Activated naive CD8-positive, alpha-beta T cell (primary cell): ENCODE measurements around the gene MAST3.
"Not testable (repeated sequence)": the region's sequence is repeated elsewhere in the genome, so short reads cannot be mapped to it uniquely, and the experiment has no call there.

ENCODE experiments used
- H3K27ac Mint-ChIP-seq: one replicate; pipeline ENCODE4 v1.8.0; 2021; ENCODE audit warnings: mixed read lengths
- H3K27me3 Mint-ChIP-seq: one replicate; pipeline ENCODE4 v1.8.0; 2021; ENCODE audit warnings: mixed read lengths
- H3K36me3 Mint-ChIP-seq: one replicate; pipeline ENCODE4 v1.8.0; 2021; ENCODE audit warnings: mixed read lengths
- H3K4me1 Mint-ChIP-seq: one replicate; pipeline ENCODE4 v1.8.0; 2021; ENCODE audit warnings: low read depth, mixed read lengths
- H3K4me3 Mint-ChIP-seq: one replicate; pipeline ENCODE4 v1.8.0; 2021; ENCODE audit warnings: mild to moderate bottlenecking, mixed read lengths
- H3K9me3 Mint-ChIP-seq: one replicate; pipeline ENCODE4 v1.8.0; 2021; ENCODE audit warnings: low read depth, mixed read lengths

The MAST3 gene

DNA sequence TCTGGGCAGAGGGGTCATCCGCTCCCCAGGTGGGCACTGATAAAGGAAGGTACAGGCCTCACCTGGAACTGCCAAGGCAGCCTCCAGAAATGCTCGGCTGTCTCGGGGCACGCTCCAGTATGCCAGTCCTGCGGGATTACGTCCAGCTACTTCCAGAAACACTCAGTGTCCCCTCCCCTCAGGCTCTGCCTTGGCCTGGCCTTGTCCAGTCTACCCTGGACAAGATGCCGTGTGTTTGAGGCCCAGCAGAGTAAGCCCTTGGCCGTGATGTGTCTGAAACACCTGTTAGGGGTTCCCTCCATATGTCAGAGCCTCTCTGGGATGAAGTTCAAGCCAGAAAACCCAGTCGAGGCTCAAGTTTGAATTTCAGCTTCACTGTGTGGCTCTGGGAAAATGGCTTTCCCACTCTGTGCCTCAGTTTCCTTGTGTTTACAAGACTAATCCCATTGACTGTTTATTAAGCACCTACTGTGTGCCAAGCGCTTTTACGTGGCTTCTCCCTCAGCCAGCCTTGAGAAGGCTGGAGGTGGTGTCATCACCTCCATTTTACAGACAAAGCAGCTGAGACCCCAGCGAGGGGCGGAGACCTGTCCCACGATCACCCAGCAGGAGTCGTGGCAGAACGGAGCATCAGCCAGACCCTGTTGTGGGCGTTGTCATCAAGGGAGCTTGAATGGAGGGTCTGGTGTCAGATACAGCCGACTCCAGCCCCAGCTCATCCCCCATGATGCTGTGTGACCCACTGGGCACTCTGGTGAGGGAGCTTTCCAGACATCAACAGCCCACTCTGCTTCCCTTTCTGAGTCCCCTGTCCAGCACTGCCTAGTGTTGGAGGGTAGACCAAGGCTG lies 53.4 kb downstream of the MAST3 start:
- Mint-ChIP-seq H3K27ac (peak overlapping the region; percentile 98), H3K4me3 (peak overlapping the region; percentile 93), H3K36me3 (no peaks in the 10 kb centered on the region), H3K4me1 (peaks cover 13% of the 10 kb centered on the region), H3K9me3 (no peaks in the 10 kb centered on the region), H3K27me3 (no peaks in the 10 kb centered on the region)

DNA sequence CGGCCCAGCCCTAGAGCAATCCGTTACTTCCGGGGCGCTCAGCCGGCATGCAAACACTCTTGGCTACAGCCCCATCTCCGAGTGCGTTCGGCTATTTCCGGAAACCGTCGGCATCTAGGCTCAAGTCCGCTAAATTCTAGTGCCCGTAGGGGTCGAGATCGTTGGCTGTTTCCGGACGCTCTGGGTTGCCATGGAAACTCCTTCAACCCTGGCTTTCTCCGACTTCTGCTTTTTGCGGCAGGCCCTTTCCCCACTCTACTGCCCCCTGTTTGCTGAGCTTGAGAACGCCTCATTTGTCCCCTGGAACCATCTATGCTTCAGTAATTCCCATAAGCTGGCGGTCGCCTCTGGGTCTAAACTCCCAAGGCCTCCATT lies 54.9 kb downstream of the MAST3 start:
- Mint-ChIP-seq H3K27me3 (no peaks in the 10 kb centered on the region), H3K9me3 (no peaks in the 10 kb centered on the region), H3K36me3 (no peaks in the 10 kb centered on the region), H3K27ac (peak overlapping the region; percentile 98), H3K4me3 (peak overlapping the region; percentile 93), H3K4me1 (peaks cover 16% of the 10 kb centered on the region)

DNA sequence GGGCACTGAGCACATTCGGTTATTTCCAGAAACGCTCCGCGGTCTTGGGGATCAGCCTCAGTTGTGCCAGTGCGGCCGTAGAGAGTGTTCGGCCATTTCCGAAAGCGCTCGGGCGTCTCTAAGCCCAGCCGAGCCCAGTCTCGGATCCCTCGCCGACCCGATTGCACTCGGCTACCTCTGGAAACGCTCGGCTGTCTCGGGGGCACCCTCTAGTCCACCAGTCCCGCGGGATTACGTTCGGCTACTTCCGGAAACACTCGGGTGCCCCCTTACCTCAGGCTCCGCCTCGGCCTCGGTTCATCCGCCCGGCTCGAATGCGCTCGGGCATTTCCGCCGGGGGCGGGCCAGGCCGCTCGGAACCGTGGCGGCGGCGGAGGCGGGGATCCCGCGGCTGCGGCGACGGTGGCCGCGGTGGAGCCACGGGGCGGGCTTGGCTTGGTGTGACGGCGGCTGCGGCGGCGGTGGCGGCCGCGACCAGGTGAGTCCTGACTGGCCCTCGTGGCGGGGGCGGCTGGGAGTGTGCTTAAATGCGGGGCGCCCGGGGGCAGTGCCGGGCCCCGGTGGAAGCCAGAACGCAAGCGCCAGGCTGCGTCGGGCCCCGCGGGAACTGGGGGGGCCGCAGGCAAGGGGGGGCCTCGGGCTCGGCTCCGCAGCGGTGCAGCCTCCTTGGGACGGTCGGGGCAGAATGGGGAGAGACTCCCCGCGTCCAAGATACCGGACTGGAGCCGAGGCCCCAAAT lies 55.4 kb downstream of the MAST3 start, which contains the start of gene PIK3R2:
Gene PIK3R2 (plus strand): TSS at position 347 of the 739 bp plus-strand sequence. CDS start 2,717 bp downstream, outside the sequence.
- no peaks in the 10 kb centered on the region for H3K27me3 Mint-ChIP-seq
- H3K4me1 Mint-ChIP-seq = peaks cover 16% of the 10 kb centered on the region
- no peaks in the 10 kb centered on the region for H3K36me3 Mint-ChIP-seq
- no peaks in the 10 kb centered on the region for H3K9me3 Mint-ChIP-seq
- peak within 1 kb of the TSS; percentile 93 for H3K4me3 Mint-ChIP-seq
- peak within 1 kb of the TSS; percentile 98 for H3K27ac Mint-ChIP-seq

DNA sequence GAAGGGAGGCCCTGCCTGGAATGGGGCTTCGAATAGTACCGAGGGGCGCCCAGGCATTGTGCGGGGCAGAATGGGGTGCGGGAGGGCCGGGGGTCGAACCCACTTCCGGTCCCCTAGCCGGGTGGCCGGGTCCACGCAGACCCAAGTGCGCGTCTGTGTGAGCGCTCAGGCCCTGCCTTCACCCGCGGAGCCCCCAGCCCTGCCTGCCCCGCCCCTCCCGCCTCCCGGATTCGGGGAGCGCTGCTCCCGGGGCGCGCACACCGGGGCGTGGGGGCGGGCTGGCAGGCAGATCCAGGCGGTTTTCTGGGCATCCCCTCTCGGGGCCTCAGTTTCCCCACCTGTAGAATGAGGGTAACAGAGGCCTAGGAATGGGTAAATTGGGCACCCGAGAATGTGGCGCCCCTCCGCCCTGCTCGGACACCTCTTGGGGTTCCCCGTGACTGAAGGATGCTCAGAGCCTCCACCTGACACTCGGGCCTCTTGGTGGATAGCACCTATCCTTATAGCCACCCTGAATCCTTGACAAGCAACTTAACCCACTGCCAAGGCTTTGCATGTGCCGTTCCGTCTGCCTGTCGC lies 56.1 kb downstream of the MAST3 start:
- Mint-ChIP-seq H3K27ac (peak overlapping the region; percentile 89), H3K27me3 (no peaks in the 10 kb centered on the region), H3K9me3 (no peaks in the 10 kb centered on the region), H3K4me3 (peak overlapping the region; percentile 93), H3K36me3 (no peaks in the 10 kb centered on the region), H3K4me1 (peaks cover 16% of the 10 kb centered on the region)

DNA sequence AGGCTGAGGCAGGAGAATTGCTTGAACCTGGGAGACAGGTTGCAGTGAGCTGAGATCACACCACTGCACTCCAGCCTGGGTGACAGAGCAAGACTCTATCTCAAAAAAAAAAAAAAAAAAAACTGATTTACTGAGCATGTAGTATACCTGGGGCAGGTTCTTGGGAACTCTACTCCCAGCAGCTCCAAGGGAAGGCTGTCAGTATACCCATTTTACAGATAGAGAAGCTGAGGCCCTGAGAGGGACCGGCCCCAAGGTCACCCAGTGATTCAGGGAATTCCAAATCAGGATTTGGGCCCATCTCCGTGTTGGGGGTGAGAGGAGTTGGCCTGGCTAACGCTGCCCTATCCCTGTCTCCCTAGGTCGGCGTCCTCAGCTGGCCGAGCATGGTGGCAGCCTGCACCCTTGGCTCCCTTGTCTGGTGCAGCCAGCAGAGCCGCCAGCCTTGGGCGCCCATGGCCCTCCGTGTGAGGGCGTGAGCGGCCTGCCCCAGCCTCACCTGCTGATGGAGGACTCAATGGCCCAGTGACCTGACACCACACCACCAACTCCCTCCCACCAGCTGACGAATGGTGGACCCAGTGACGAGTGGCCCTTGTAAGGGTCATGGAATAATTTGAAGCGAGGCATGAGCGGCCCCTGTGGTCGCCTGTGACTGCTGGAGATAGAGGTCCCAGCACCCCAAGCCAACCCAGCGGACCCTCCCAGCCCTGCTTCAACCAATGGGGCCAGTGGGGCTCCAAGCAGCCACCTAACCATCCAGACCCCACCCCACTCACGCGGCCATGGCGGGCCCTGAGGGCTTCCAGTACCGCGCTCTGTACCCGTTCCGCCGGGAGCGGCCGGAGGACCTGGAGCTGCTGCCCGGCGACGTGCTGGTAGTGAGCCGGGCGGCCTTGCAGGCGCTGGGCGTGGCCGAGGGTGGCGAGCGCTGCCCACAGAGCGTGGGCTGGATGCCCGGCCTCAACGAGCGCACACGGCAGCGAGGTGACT lies 57.8 kb downstream of the MAST3 start:
- H3K27me3 Mint-ChIP-seq = no peaks in the 10 kb centered on the region
- H3K9me3 Mint-ChIP-seq = no peaks in the 10 kb centered on the region
- H3K4me1 Mint-ChIP-seq = peaks cover 19% of the 10 kb centered on the region
- H3K4me3 Mint-ChIP-seq = peak overlapping the region; percentile 90
- H3K27ac Mint-ChIP-seq = no peak overlapping the region
- H3K36me3 Mint-ChIP-seq = peaks cover under 1% of the 10 kb centered on the region

DNA sequence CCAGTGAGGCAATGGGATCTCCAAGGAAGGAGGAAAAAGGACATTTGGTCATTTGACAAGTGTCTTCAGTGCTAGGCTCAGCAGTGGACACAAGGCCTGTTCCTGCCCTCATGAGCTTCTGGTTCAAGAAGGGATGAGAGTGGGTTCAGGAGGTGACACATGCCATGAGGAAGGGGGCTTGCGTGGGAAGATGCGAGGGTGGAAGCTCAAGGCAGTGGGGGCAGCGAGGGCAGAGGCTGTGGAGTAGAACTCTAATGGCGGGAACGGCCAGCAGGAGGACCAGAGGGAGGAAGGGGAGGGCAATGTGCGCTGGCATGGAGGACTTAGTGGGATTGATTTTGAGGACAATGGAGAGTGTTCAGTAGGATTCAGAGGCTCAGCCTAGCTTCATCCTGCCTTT lies 58.7 kb downstream of the MAST3 start:
- Mint-ChIP-seq H3K4me1 (peaks cover 21% of the 10 kb centered on the region), H3K4me3 (no peak overlapping the region), H3K27me3 (no peaks in the 10 kb centered on the region), H3K9me3 (no peaks in the 10 kb centered on the region), H3K36me3 (peaks cover 2% of the 10 kb centered on the region), H3K27ac (no peak overlapping the region)

DNA sequence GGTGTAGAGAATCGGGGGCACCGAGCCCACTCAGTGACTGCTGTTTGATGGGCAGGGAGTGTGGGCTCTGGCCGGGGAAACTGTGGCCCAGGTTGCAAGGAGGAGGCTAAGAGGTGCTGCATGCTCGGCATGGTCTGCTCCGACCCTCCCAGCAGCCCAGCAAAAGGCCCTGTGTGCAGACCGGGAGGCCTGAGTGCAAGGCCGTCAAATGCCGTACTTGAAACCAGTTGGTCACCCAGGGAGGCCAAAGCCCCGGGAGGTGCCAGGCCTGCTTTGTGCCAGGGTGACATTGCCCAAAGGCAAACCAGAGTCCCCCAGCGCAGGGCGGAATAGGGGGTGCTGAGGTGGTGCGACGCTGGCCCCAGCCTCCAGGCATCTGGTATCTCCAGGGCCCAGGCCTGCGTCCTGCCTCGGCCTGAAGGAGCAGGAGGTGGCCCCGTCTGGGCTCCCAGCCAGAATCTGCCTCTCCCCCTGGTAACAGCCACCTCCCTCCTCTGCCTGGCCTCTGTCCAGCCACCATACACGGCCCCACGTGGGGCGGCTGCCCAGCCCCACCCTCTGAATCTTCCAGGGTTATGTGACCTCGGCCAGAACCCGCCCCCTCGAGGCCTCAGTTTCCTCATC lies 59.4 kb downstream of the MAST3 start:
- Mint-ChIP-seq H3K4me3 (no peak overlapping the region), H3K27ac (no peak overlapping the region), H3K36me3 (peaks cover 2% of the 10 kb centered on the region), H3K9me3 (no peaks in the 10 kb centered on the region), H3K4me1 (peaks cover 25% of the 10 kb centered on the region), H3K27me3 (no peaks in the 10 kb centered on the region)

DNA sequence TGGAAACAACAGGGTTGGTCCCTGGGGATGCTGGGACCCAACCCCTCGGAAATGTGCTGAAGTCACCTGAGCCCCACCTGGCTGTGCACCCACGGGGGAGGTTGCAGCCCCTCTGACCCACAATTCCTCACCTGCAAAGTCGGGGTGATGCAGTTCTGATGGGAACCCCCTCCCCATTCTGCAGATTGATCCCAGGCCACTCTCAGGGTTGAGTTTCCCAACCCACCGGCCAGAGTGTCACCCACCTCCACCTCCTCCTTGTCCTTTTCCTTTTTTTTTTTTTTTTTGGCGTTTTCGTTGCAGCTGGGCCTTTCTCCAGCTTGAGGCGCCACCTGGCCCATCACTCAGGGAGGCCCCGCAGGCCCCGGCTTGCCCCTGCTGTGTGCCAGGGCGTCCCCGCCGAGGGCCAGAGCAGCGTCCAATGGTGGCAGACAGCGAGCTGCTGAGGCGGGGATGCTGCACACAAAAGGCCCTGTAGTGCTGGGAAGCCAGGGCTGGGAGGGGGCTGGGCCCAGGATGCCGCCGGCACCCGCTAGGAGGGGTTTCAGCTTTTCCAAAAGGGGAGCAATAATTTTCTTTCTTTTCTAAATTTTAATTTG lies 60.0 kb downstream of the MAST3 start:
- Mint-ChIP-seq H3K9me3 (no peaks in the 10 kb centered on the region), H3K36me3 (peaks cover 2% of the 10 kb centered on the region)

DNA sequence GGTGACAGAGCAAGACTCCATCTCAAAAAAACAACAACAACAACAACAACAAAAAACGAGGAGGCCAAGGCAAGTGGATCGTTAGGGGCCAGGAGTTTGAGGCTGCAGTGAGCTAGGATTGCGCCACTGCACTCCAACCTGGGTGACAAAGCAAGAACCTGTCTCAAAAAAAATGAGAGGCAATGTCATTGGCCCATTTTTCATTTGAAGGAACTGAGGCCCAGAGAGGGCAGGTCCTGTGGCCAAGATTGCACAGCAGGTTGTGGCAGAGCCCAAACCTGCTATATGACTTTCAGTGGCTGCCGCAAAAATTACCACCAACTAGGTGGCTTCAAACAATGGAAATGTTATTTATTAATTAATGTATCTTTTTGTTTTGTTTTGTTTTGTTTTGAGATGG lies 60.9 kb downstream of the MAST3 start:
- H3K27ac Mint-ChIP-seq = no peak overlapping the region
- H3K36me3 Mint-ChIP-seq = peaks cover 2% of the 10 kb centered on the region
- peaks cover 21% of the 10 kb centered on the region for H3K4me1 Mint-ChIP-seq
- no peaks in the 10 kb centered on the region for H3K27me3 Mint-ChIP-seq
- no peak overlapping the region for H3K4me3 Mint-ChIP-seq
- H3K9me3 Mint-ChIP-seq = no peaks in the 10 kb centered on the region

More for the DNA sequence above, 60.0 kb downstream of the MAST3 start:
- Mint-ChIP-seq H3K4me1 (peaks cover 21% of the 10 kb centered on the region), H3K27me3 (no peaks in the 10 kb centered on the region), H3K4me3 (no peak overlapping the region), H3K27ac (no peak overlapping the region)

DNA sequence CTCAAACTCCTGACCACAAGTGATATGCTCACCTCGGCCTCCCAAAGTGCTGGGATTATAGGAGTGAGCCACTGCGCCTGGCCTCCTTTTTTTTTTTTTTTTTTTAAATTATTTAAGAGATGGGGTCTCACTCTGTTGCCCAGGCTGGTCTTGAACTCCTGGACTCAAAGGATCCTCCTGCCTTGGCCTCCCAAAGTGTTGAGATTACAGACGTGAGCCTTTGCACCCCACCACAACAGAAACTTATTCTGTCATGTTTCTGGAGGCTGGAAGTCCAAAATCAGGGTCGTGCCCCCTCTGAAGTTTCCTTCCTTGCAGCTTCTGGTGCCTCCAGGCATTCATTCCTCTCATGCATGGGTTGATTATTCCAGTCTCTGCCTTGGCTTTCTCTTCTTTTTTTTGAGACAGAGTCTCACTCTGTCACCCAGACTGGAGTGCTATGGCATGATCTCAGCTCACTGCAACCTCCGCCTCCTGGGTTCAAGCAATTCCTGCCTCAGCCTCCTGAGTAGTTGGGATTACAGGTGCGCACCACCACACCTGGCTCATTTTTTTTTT lies 61.6 kb downstream of the MAST3 start:
- H3K4me3 Mint-ChIP-seq, H3K36me3 Mint-ChIP-seq, H3K9me3 Mint-ChIP-seq, H3K27me3 Mint-ChIP-seq, H3K27ac Mint-ChIP-seq: not testable (repeated sequence)
- peaks cover 17% of the 10 kb centered on the region for H3K4me1 Mint-ChIP-seq

DNA sequence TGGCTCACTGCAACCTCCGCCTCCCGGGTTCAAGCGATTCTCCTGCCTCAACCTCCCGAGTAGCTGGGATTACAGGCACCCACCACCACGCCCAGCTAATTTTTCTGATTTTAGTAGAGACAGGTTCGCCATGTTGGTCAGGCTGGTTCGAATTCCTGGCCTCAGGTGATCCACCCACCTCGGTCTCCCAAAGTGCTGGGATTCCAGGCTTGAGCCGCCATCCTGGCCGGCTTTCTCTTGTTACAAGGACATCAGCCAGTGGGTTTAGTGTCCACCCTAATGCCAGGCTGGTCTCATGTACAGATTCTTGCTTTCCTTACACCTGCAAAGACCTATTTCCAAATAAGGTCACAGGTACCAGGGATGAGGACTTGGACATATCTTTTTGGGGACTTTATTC lies 62.2 kb downstream of the MAST3 start:
- Mint-ChIP-seq H3K4me1 (peaks cover 12% of the 10 kb centered on the region), H3K36me3 (peaks cover 2% of the 10 kb centered on the region), H3K27me3 (no peaks in the 10 kb centered on the region), H3K9me3 (no peaks in the 10 kb centered on the region), H3K27ac (no peak overlapping the region), H3K4me3 (peak overlapping the region; percentile 74)

DNA sequence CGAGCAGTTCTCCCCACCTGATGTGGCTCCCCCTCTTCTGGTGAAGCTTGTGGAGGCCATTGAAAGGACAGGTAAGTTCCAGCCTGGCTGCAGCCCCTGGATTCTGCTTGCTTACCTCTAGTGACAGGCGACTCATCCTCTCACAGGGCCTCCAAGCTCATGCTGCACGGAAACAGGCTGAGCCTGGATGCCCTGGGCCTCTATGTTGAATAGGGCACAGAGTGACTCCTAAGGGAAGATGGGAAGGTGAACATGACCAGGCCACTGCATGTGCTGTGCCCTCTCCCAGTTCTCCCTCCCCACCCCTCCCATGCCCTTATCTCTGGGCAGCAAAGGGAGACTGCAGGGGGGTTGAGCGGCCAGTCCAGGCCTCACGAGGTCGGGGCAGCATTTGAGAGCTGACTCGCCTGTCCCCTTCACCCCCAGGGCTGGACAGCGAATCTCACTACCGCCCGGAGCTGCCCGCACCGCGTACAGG lies 63.0 kb downstream of the MAST3 start:
- Mint-ChIP-seq H3K36me3 (peaks cover 2% of the 10 kb centered on the region), H3K9me3 (no peaks in the 10 kb centered on the region), H3K27ac (peak overlapping the region; percentile 77), H3K4me3 (peak overlapping the region; percentile 74), H3K27me3 (no peaks in the 10 kb centered on the region), H3K4me1 (peaks cover 12% of the 10 kb centered on the region)

DNA sequence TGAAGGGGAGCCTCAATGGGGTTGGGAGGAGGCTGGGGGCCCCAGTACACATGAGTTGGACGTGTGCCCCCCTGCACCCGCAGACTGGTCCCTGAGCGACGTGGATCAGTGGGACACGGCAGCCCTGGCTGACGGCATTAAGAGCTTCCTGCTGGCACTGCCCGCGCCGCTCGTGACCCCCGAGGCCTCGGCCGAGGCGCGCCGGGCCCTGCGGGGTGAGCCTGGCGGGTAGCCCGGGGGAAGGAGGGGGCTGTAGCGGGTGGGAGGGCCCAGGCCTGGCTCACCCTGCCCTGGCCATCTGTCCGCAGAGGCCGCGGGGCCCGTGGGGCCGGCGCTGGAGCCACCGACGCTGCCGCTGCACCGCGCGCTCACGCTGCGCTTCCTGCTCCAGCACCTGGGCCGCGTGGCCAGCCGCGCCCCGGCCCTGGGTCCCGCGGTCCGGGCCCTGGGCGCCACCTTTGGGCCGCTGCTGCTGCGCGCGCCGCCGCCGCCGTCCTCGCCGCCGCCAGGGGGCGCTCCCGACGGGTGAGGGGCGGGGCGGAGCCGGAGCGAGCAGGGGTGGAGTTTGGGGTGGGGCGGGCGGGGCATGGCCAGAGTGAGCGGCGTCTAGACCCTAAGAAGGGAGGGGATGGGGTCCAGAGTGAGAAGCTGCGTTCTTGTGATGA lies 63.5 kb downstream of the MAST3 start:
- peak overlapping the region; percentile 74 for H3K4me3 Mint-ChIP-seq
- H3K36me3 Mint-ChIP-seq = peaks cover 2% of the 10 kb centered on the region
- peaks cover 12% of the 10 kb centered on the region for H3K4me1 Mint-ChIP-seq
- no peaks in the 10 kb centered on the region for H3K27me3 Mint-ChIP-seq
- H3K27ac Mint-ChIP-seq = no peak overlapping the region
- H3K9me3 Mint-ChIP-seq = no peaks in the 10 kb centered on the region
